Esophagus muscularis mucosa (tissue), 3 donors: ENCODE data around the gene PCDHA9.

Experiments
- CTCF ChIP-seq, 3 experiments: fragments of 200-600 bp in 2 of 3; fragments of 450-650 bp in 1 of 3; sonication (generic) in 2 of 3; IDR thresholded peaks; one replicate each; pipeline ENCODE4 v1.5.1; 2017 to 2019; ENCODE audit warnings: antibody characterized with exemption in 3 of 3, mild to moderate bottlenecking in 2 of 3, moderate library complexity in 1 of 3
- POLR2A ChIP-seq: fragments of 450-650 bp; IDR thresholded peaks from one replicate; pipeline ENCODE4 v1.6.1; 2017; ENCODE audit warnings: antibody characterized with exemption, moderate library complexity, mild to moderate bottlenecking, low read depth

GRCh38 chr5:140875085-140876065 lies 27.2 kb downstream of the PCDHA9 start, which contains the start of gene PCDHA12:
- TF ChIP-seq CTCF (IDR thresholded peaks at IDR 0.05) (peak in 2 of 3 experiments; percentile 12 to 16), POLR2A (no peak)
